ENCODE data around the gene B4GALT5.

The B4GALT5 gene

DNA sequence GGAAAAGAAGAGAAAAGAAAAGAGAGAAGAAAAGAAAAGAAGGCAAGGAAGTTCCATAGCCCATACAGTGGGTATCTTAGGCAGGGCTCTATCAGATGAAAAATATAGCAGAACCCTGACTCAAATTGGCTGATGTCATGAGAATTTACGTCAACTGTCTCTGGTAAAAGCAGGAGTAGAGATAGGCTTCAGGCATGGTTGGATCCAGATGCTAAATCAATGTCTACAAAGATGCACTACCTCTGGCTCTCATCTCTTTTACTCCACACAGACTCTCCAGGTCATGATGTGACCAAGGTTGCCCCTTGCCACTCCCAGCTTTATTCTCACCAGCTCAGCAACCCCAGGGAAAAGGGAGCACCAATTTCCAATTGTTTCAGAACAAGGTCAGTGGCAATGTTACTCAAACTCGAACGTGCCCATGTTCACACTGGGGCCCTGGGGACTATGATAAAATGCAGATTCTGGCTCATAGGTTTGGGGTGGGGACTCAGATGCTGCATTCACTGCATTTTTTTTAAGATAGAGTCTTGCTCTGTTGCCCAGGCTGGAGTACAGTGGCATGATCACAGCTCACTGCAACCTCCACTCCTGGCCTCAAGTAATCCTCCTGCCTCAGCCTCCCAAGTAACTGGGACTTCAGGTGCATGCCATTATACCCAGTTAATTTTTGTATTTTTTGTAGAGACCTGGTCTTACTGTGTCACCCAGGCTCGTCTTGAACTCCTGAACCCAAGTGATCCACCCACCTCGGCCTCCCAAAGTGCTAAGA lies 112.3 kb downstream of the B4GALT5 start:
- no peak for DNase-seq

- no peak for DNase-seq
Observed at GRCh38 chr20:49599746-49600113, 113.9 kb downstream of the B4GALT5 start.

GRCh38 chr20:49597825-49598395 lies 115.8 kb downstream of the B4GALT5 start:
- DNase-seq: no peak

DNA sequence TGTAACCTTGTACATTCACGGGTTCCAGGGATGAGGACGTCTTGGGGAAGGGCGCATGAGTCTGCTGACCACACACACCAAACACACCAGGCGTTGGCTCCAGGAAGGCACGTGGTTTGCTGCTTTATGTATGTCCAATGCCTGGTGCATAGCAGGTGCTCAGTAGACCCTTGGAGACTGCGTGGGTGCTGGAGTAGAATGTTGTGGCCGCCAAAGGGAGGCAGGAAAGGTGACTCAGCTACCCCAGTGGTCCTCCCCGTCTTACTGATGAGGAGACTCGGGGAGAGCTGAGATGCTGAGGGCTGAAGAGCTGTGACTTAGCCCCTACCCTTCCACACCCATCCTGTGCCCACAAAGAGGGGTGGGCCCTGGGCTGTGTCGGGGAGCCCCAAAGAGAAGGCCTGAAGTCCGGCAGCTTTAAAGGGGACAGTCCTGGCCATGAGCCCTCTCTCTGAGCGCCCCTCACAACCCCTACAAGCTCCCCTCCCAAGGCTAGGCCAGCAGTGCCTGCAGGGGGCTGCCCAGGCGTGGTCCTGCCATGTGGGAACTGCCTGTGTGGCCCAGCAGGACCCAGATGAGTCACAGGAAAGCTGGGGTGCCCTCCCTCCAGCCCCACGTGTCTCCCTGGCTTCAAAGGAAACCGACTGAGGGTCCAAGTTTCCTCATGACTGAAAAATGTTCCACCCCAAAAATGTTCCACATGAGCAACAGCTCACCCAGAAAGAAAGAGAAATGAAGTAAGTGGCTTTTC lies 117.7 kb downstream of the B4GALT5 start:
- DNase-seq: no peak

- DNase-seq: no peak
Observed at GRCh38 chr20:49595346-49595745, 118.3 kb downstream of the B4GALT5 start.

- no peak for DNase-seq
Observed at GRCh38 chr20:49594931-49595315, 118.8 kb downstream of the B4GALT5 start.

DNA sequence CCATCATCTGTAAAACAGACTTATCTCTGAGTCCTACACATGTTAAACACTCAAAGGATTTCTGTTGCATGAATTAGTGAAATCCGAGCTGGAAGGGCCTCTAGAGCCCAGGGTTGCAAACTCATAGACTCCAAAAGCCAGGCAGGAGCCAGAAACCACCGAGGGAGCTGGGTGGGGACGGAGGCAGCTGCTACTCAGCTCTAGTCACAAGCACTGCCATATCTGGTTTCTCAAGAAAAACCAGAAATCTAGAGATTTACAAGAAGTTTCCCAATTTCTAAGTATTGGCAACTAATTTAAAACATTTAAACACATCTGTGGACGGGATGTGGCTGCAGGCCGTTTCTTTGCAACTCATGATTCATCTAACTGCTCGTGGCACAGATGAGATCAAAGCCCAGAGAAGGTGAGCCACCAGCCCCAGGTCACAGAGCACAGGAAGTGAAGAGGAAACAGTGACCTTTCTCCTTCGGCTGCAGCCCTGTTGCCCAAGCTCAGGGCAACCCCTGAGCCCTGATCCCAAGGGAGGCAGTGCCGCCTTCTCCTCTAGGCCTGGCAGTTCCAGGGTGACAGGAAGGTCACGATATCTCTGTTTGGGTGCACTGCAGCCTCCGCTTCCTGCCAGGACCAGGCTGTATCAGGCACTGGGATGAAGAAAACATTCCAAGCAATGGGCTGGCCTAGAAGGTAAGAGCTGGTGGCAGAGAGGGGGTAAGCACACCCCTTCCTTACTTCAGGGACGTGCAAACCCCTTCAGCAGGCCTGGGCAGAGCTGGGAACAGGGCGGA lies 119.3 kb downstream of the B4GALT5 start:
- DNase-seq: no peak

DNA sequence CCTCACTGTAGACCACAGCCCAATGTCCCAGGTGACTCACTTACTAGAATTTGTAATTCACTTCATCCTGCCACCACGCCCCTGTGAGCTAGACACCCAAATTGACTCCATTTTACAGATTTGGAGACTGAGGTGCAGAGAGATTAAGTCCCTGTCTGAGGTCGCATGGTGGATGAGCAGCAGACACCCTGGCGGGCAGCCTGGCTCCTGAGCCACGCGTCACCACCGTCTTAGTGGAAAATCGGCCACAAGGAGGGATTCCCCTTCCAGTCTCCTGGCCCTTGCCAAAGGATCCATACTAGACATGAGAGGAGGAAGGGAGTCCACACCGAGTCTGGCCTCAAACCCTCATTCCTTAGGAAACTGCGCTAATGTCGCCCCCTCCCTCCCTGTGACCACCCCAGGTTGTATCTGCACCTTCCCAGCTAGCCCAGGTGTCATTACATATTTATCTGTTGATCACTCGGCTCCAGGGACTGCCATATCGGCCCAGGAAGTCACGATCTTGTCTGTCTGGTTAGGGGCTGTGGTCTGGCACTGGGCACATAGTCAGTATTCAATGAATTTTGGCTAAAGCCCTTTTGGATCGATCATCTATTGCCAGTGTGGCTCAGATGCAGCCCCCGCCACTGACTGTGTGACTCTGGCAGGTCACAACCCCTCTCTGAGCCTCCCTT lies 120.1 kb downstream of the B4GALT5 start:
- DNase-seq: no peak

- DNase-seq: no peak
Observed at GRCh38 chr20:49592120-49592519, 121.6 kb downstream of the B4GALT5 start.

DNA sequence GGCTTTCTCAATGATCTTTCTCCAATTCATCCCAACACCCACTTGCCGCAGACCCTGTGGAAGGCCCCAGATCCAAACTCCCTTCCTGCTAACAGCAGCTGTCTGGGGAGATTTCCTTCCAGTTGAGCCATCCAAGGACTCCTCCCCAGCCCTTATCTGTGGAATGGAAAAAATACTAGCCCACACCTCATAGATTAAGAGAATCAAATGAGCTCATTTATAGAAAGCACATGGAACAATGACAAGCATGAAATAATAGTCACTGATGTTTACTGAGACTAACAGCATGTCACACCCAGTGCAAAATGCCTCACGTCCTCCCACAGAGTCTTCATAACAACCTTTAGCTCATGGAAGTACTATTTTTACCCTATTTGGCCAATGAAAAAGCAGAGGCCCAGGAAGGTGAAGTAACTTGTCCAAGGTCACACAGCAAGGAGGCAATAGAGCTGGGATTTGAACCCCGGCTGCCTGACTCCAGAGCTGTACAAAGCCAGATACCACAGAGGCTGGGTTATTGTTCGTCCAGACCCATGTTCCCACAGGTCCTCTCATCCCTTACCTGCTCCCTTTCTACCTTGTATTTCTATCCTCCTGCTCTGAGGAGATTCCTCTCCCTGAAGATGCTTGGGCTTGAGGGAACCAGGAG lies 122.3 kb downstream of the B4GALT5 start:
- DNase-seq: no peak

DNA sequence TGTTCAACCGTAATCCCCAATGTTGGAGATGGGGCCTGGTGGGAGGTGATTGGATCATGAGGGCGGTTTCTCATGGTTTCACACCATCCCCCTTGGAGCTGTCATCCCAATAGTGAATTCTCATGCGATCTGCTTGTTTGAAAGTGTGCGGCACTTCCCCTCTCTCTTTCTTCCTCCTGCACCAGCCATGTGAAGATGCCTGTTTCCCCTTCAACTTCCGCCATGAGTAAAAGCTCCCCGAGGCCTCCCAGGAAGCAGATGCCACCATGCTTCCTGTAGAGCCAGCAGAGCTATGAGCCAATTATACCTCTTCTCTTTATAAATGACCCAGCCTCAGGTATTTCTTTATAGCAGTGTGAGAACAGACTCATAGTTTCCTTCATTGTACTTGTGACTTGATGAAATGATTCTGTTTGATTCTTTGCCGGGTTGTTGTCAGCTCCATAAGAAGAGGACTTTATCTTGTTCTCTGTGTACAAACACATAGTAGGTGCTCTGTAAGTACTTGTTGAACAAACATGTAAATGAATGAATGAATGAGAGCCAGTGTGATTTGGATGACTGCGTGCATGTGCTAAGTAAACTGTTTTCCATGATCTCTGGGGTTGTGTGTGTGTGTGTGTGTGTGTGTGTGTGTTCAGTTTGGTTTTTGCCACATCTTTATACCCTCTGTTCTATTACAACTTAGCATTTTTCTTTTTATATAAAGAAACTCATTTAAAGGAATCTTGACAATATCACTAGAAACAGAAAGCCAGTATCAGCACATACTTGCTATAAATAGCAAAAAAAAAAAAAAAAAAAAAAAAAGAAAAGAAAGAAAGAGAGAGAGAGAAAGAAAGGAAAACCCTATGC lies 123.3 kb downstream of the B4GALT5 start:
- DNase-seq: no peak

- no peak for DNase-seq
Observed at GRCh38 chr20:49589747-49590146, 123.9 kb downstream of the B4GALT5 start.

- no peak for DNase-seq
Observed at GRCh38 chr20:49587111-49587570, 126.5 kb downstream of the B4GALT5 start.

DNA sequence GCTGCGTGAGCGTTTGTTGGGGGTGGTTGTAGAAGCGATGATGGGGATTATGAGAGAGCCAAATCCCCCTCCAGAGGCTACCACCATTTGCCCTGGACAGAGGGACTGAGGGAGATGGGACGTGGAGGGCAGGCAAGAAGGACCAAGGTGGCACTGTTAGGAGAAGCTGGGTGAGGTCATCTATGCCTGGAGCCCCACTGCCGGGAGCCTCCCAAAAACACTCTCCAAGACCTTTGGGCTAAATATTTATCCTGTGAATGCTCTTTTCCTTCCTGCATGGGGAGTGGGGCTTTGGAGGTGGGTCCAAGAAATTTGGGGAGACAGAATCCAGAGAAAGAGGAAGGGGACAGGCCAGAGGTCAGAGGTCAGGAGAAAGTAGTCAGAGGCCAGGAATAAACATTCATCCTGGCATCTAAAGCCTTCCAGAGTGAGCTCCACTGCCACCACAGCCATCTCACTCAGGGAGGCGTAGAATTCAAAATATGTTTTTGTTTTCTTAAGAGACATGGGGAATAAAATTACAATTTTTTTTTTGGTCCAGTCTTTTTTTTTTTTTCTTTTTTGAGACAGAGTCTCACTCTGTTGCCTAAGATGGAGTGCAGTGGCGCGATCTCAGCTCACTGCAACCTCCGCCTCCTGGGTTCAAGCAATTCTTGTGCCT lies 128.0 kb downstream of the B4GALT5 start:
- no peak for DNase-seq

DNA sequence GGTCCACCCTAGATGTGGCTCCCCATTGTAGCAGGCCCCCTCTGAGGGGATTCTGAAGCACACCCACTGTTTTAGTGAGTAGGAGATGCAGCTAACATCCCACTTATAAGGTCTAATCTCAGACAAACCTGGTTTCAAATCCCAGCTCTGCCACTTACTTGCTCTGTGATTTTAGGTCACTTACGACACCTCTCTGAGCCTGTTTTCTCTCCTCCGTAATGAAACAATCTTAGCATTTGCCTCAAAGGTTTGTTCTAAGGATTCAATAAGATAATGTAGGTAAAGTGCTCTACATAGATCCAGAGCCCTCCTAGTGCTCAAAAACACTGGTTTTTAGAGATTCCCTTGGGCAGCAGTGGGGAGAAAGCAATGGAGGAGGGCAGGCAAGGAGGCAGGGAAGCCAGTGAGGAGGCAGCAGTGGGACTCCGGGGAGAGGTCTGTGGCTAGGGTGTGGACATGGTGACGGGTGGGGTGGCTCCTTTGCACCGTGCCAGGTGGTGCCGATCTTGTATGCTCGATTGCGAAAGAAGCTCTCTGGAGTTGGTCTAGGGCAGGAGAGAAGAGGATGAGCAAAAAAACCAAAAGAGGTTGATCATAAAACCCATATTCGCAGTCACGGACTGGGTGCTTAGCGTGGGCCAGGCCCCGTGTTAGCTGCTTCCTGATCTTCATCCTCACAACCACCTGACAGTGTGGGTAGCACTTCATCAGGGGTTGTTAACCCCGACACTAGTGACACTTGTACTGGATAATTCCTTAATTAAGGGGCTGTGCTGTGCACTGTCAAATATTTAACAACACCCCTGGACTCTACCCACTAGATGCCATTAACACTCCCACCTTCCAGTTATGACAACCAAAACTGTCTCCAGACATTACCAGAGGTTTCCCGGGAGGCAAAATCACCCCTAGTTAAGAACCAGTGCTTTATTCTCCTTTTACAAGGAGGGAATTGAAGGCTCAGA lies 129.0 kb downstream of the B4GALT5 start:
- DNase-seq: no peak

GRCh38 chr20:49583669-49584417 lies 129.8 kb downstream of the B4GALT5 start:
- DNase-seq: no peak

- DNase-seq: no peak
Observed at GRCh38 chr20:49583343-49583668, 130.4 kb downstream of the B4GALT5 start.
